ENCODE measurements around the gene SVEP1.

Gene SVEP1

DNA sequence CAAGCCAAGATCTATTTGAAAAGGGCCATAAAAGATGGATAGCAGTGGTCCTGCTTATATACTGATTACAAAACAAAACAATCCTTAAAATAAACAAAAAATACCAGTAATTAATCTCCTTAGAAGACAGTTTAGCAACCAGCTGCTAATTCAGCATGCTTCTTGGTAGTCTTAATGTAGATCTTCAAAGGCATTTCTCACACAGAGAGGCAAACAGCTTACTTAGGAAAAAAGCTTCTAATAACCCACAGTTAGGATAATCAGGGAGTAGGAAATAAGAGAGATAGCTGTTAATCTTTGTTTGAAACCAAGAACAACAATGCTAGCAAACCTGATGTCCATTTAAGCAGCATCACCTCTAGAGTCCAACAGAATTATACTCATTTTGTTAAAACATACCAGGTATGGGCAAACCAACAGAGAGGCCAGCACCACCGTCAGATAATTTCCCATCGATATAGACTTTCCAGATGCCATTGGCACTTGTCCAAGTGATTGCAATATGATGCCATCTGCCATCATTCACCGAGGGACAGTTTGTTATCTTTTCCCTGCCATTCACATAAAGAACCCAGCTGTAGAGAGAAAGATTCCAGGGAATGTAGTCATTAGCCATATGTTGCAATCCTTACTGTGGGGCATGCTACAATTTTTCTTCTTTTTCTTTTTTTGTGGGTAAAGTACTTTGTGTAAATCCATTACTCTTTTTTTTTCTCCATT, 136.2 kb downstream of the SVEP1 start:
- H3K4me3 ChIP-seq (replicated peaks; ENCODE audit: low read depth, low read length) = no peak overlapping the region
- peak; percentile 89 for DNase-seq (ENCODE audit: low read depth)
- TF ChIP-seq CTCF (IDR thresholded peaks at IDR 0.05; ENCODE audit: low read length, missing control alignments) = no peak

GRCh38 chr9:110440796-110441195, 138.7 kb downstream of the SVEP1 start:
- DNase-seq (ENCODE audit: low read depth) = no peak
- no peak for TF ChIP-seq CTCF (IDR thresholded peaks at IDR 0.05; ENCODE audit: low read length, missing control alignments)
- no peak overlapping the region for H3K4me3 ChIP-seq (replicated peaks; ENCODE audit: low read depth, low read length)

DNA sequence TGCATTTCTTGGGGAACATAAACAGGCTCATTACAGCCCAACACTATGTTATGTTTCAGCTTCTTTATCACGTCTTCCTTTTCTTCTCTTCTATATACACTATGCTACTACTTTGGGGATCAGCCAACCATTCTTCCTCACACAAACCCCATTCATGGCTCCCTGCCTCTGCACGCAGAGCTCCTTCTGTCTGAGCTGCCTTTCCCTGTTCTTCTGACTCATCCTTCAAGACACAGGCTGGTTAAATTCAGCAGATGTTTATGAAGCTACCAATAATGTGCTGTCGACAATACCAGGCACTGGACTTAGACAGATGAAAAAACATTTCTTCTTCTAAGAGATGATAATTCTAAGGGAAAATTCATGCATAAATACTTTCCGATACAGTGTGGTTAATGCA, 139.4 kb downstream of the SVEP1 start:
- no peak overlapping the region for H3K4me3 ChIP-seq (replicated peaks; ENCODE audit: low read depth, low read length)
- TF ChIP-seq CTCF (IDR thresholded peaks at IDR 0.05; ENCODE audit: low read length, missing control alignments) = no peak
- DNase-seq (ENCODE audit: low read depth) = peak; percentile 82

DNA sequence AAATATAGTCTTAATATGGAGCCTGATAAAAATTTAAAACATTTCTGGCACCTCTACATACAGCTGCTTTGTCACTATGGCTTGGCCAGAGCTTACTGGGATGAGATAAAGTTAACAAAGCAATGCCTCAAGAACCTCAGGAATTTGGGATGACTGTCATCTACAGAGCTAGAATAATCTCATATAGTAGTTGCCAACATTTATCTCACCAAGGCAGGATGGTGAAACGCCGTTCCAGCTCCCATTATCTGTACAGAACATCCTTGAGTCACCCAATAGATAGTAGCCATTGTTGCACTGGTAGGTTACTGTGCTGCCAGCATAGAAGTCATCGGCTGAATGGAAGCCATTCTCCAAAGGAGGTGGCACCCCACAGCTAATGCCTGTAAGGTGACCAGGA, 147.3 kb downstream of the SVEP1 start:
- no peak for TF ChIP-seq CTCF (IDR thresholded peaks at IDR 0.05; ENCODE audit: low read length, missing control alignments)
- DNase-seq (ENCODE audit: low read depth) = peak; percentile 75
- no peak overlapping the region for H3K4me3 ChIP-seq (replicated peaks; ENCODE audit: low read depth, low read length)

DNA sequence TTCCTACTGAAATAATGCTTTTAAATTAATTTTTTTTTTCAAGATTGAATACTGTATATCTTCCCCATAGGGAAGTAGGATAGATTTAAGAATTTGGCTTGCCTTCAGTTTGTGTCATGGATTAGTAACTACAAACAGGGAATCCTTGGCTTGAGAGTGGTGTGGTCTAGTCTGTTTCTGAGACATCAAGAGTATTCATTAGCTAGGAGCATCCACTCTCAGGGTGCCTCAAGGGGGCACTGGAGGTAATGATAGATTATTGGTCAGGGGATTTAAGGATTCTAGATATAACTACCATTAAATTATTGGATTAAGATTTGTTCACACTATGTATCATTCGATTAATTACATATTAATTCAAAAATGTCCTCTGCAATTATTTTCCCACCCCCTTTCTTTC, 150.1 kb downstream of the SVEP1 start:
- no peak for DNase-seq (ENCODE audit: low read depth)

GRCh38 chr9:110427497-110428104, 151.9 kb downstream of the SVEP1 start:
- H3K4me3 ChIP-seq (replicated peaks; ENCODE audit: low read depth, low read length) = no peak overlapping the region
- peak; percentile 62 for DNase-seq (ENCODE audit: low read depth)

More for the DNA sequence above, 150.1 kb downstream of the SVEP1 start:
- no peak overlapping the region for H3K4me3 ChIP-seq (replicated peaks; ENCODE audit: low read depth, low read length)
- TF ChIP-seq CTCF (IDR thresholded peaks at IDR 0.05; ENCODE audit: low read length, missing control alignments) = peak; percentile 23

More at GRCh38 chr9:110427497-110428104, 151.9 kb downstream of the SVEP1 start:
- TF ChIP-seq CTCF (IDR thresholded peaks at IDR 0.05; ENCODE audit: low read length, missing control alignments) = peak; percentile 66
